Omental fat pad (tissue), 4 donors: Measurements from ENCODE around the gene MEAK7. TPM values are rescaled to one million over a fixed set of nuclear protein-coding genes. Genes with fewer than 3 reads are reported as not detected.

ENCODE experiments used
- ATAC-seq: fragments of 150-250 bp; one replicate; pipeline ENCODE4 v1.9.1; 2016; ENCODE audit warnings: mild to moderate bottlenecking, moderate library complexity; ENCODE audit not compliant: low FRiP score
- DNase-seq: peaks from one replicate; pipeline ENCODE4 v3.0.0-alpha.2; 2019; ENCODE audit warnings: low spot score
- CTCF ChIP-seq, 3 donors: fragments of 450-650 bp; IDR thresholded peaks; one replicate each; pipeline ENCODE4 v1.5.1; 2016 to 2017; ENCODE audit warnings: antibody characterized with exemption in 3 of 3, mild to moderate bottlenecking in 3 of 3, moderate library complexity in 2 of 3
- total RNA-seq, 4 donors: library from RNA; depleted of rRNA; stranded (reverse); fragments of >200 nt; gene quantifications; one replicate each; pipeline ENCODE4 v1.1.0, GENCODE V29; 2016

Gene MEAK7
- total RNA-seq, 4 donors from 2014 or later, result 6.4 to 9.1 (median 8.4) TPM

GRCh38 chr16:84477661-84478060 is 26.8 kb downstream of the MEAK7 start:
- TF ChIP-seq CTCF (IDR thresholded peaks at IDR 0.05), result no peak
- DNase-seq (no peak), ATAC-seq (no peak)

- TF ChIP-seq CTCF (IDR thresholded peaks at IDR 0.05), result no peak
- ATAC-seq (no peak), DNase-seq (no peak)
These were observed 28.1 kb downstream of the MEAK7 start for GRCh38 chr16:84476401-84476800.

GRCh38 chr16:84475643-84476240 is 28.7 kb downstream of the MEAK7 start:
- TF ChIP-seq CTCF (IDR thresholded peaks at IDR 0.05), result no peak
- ATAC-seq, result no peak
- DNase-seq, result no peak

- no peak for ATAC-seq
- TF ChIP-seq CTCF (IDR thresholded peaks at IDR 0.05), result no peak
- DNase-seq, result no peak
These were observed 32.5 kb downstream of the MEAK7 start for GRCh38 chr16:84471966-84472365.

- TF ChIP-seq CTCF (IDR thresholded peaks at IDR 0.05), result no peak
- DNase-seq, result no peak
- no peak for ATAC-seq
These were observed 33.1 kb downstream of the MEAK7 start for GRCh38 chr16:84471316-84471715.

- ATAC-seq (no peak), DNase-seq (no peak)
- TF ChIP-seq CTCF (IDR thresholded peaks at IDR 0.05), result no peak
These were observed 36.8 kb downstream of the MEAK7 start for GRCh38 chr16:84467709-84468108.

GRCh38 chr16:84467256-84467655 is 37.2 kb downstream of the MEAK7 start:
- no peak for DNase-seq
- TF ChIP-seq CTCF (IDR thresholded peaks at IDR 0.05), result no peak
- no peak for ATAC-seq
